MM.1S (cell line): ENCODE data around the gene PPP1R12C.

Source experiments
- EZH2 ChIP-seq: fragments of 300-600 bp; sonication (generic); optimal IDR thresholded peaks from 2 replicates; pipeline ENCODE3; 2017; ENCODE audit warnings: low read depth, mild to moderate bottlenecking, antibody characterized with exemption, low read length, mixed read lengths
- EZH2phosphoT487 ChIP-seq: fragments of 300-600 bp; sonication (generic); IDR thresholded peaks from 2 replicates; pipeline ENCODE4 v1.6.1; 2018; ENCODE audit warnings: antibody characterized with exemption, low read length
- TF ChIP-seq, protein P1 (sequence below): fragments of 300-600 bp; sonication (generic); IDR thresholded peaks from 2 replicates; pipeline ENCODE4 v1.5.1; 2016; ENCODE audit warnings: antibody characterized with exemption, low read length, mixed read lengths

DNA sequence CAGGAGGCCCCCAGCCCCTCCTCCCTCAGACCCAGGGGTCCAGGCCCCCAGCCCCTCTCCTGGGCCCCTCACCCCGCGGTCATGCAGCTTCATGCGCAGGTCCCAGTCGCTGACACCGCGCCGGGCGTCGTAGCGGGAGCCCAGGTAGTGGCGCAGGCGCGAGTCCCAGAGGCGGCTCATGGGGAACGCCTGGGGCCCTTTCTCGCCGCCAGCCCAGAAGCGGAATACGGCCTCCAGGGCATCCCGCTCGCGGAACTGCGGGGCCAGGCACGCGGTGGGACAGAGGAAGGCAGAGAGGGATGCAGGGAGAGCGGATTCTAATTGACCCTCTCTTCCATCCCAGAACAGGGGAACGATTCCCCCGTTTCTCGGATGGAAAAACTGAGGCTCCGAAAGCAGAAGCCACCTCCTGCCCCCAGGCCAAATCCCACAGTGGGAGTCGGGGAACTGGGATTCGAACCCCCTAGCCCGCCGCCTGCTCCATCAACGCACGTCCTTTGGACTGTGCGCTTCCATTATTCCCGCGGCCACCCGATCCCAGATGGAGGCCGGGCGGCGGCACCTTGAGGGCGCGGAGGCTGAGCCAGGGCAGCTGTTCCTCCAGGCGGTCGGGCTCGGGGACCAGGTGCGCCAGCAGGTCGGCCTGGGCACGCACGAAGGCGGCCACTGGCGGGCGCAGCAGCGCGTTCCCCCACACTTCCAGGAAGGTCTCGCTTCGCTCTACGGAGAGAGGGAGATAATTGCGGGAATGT is 44.3 kb upstream of the PPP1R12C start:
- TF ChIP-seq EZH2 (no peak), EZH2phosphoT487 (no peak)
- TF ChIP-seq, protein P1, sequence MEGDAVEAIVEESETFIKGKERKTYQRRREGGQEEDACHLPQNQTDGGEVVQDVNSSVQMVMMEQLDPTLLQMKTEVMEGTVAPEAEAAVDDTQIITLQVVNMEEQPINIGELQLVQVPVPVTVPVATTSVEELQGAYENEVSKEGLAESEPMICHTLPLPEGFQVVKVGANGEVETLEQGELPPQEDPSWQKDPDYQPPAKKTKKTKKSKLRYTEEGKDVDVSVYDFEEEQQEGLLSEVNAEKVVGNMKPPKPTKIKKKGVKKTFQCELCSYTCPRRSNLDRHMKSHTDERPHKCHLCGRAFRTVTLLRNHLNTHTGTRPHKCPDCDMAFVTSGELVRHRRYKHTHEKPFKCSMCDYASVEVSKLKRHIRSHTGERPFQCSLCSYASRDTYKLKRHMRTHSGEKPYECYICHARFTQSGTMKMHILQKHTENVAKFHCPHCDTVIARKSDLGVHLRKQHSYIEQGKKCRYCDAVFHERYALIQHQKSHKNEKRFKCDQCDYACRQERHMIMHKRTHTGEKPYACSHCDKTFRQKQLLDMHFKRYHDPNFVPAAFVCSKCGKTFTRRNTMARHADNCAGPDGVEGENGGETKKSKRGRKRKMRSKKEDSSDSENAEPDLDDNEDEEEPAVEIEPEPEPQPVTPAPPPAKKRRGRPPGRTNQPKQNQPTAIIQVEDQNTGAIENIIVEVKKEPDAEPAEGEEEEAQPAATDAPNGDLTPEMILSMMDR: no peak
